Stimulated activated naive CD8-positive, alpha-beta T cell treated with anti-CD3 and anti-CD28 coated beads, Interleukin-15, Interleukin-2, amounts not matched to agents 100 U/mL and 50 U/mL, for 24 hours (primary cell): Measurements from ENCODE around the gene PTH1R.
"Not testable (repeated sequence)": the region's sequence is repeated elsewhere in the genome, so short reads cannot be mapped to it uniquely, and the experiment has no call there.

Source experiments
- ATAC-seq: fragments of 150-1000 bp; cut with Tn5 transposase; one replicate; pipeline ENCODE4 v1.10.0; 2021
- DNase-seq: peaks from one replicate; pipeline ENCODE4 v3.0.0; 2021

Gene PTH1R

DNA sequence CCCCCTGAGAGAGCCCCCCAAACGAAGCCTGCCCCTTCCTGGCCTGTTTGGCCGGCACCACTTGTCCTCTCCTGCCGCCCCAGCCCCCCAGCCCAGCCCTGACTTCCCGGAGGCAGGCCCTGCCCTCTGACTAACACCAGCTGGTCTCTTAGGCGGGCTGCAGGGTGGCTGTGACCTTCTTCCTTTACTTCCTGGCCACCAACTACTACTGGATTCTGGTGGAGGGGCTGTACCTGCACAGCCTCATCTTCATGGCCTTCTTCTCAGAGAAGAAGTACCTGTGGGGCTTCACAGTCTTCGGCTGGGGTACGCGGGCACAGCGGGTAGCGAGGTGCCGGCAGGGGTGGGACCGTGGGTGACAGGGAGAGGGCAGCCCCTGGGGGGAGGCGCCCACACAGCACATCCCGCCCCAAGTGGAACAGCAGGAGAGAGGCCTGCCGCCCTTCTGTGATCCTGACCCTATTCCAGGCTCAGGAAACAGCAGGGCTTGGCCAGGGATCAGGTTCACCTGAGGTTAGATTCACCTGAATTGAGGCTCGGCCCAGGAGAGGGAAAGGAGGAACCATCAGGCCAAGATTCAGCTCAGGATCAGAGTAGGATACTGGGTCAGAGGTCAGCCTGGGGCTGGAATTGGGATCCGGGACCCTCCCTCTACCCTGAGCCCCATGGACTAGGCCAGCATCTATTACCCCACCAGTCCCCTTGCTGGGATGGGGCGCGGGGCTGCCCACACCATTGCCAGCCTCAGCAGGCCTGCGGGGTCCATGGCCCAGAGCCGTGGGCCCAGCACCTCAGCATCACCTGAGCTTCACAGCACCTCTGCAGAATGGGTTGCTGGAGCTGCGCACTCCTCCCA lies 21.9 kb downstream of the PTH1R start:
- no peak for ATAC-seq

DNA sequence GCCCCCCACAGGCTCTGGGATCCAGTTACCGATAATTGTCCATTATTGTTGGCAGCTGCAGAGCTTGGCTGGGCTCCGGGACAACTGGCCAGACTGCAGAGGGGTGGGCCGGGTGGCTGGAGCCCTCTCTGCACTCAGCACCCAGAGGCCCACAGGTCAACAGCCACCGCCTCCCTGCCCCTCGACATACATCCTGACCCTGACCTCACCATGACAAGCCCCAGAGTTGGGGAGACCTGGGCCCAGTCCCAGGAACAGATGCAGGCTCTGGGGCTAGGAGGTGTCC lies 22.4 kb downstream of the PTH1R start:
- no peak for ATAC-seq

More for the DNA sequence above, 21.9 kb downstream of the PTH1R start:
- no peak for DNase-seq

DNA sequence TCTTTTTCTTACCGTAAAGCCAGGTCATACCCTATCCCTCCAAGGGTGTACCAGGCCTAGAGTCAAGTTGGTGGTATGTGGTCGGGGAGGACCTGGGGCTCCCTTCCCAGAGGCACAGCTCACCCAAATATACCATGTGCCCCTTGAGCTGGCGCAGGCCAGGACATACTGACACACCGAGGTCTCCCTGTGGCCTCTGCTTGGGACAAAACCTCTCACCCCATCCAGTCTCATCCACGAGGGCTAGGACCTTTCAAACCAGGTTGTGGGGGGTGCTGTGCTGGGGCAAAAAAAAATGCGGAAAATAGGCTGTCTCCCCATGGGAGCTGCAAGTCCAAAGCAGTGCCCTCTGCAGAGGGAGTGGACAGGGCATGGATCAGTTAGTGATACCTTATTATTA lies 22.8 kb downstream of the PTH1R start:
- no peak for ATAC-seq

More for the DNA sequence above, 22.4 kb downstream of the PTH1R start:
- no peak for DNase-seq

DNA sequence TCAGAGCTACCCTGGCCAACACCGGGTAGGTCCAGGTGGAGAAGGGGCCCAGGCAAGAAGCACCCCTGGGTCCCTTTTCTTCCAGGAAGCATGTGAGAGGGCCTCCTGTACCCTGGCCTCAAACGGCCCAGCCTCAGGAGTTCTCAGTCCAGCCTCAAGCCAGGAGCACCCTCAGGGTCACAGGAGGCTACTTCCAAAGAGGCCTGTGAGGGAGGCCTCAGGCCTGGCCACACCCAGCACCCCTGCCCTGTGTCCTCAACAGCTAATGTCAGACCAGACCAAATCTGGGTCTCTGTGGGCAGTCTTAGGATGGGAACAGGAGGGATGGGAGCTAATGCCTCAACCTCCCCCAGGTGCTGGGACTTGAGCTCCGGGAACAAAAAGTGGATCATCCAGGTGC lies 23.5 kb downstream of the PTH1R start:
- ATAC-seq (no peak), DNase-seq (no peak)

More for the DNA sequence above, 22.8 kb downstream of the PTH1R start:
- no peak for DNase-seq

DNA sequence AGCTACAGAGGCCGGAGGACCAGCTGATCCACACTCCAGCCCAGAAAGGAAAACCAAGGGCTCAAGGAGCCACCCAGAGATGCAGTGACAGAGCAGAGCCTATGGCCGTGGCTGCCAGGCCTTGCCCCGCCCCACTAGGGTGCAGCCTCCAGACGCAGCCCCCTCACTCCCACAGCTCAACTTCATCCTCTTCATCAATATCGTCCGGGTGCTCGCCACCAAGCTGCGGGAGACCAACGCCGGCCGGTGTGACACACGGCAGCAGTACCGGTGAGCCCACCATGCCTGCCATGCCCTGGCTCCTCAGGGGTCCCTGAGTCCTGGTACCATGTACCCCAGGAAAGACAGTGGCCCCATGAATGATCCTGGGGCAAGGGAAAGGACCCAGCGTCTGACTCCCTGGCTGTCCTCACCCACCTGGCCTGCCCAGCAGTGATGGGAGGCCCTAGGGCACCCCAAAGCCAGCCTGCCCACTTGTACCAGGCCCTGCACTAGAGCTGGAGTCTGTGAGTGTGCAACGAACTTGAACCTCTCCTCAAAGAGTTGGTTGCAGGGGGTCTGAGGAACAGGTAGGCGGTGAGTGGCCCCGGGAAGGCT lies 24.2 kb downstream of the PTH1R start:
- ATAC-seq: no peak
- no peak for DNase-seq

DNA sequence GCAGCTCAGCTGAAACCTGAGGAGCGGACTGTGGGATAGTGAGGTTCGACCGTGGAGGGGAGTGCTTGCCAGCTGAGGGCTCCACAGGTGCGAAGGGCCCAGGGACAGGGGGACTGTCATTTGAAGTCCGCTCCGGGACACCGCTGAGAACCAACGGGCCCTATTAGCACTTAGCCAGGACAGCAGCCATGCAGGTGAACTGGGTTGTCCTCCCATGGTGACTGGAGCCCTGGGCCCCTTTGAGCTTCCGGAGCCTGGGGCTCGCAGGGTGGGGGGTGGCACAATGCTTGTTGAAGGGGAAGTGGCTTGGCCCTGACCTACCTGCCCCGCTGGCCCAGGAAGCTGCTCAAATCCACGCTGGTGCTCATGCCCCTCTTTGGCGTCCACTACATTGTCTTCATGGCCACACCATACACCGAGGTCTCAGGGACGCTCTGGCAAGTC lies 24.7 kb downstream of the PTH1R start:
- DNase-seq (no peak), ATAC-seq (no peak)

DNA sequence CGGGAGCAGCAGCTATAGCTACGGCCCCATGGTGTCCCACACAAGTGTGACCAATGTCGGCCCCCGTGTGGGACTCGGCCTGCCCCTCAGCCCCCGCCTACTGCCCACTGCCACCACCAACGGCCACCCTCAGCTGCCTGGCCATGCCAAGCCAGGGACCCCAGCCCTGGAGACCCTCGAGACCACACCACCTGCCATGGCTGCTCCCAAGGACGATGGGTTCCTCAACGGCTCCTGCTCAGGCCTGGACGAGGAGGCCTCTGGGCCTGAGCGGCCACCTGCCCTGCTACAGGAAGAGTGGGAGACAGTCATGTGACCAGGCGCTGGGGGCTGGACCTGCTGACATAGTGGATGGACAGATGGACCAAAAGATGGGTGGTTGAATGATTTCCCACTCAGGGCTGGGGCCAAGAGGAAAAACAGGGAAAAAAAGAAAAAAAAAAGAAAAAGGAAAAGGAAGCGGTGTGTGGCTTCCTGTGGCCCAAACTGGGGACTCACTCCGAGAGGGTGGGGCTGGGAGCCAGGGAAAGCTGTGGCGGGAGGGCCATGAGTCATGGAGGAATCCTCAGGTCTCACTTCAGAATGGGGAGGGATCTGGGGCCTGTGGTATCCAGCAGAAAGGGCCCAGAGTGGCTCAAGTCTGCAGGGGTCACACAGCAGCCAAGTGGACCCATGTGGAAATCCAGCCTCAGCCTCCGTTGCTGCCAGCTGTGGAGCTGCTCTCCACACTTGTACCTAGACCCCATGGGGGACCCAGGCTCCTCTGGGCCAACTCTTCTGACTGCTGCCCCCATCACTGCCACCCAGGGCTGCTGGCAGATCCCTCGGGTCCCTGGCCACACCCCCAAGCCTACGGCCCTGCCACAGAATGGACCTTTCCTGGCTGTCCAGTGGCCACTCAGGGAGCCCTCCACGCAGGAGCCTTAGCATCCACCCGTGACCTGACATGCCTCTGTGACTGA lies 26.1 kb downstream of the PTH1R start:
- ATAC-seq: no peak
- no peak for DNase-seq

DNA sequence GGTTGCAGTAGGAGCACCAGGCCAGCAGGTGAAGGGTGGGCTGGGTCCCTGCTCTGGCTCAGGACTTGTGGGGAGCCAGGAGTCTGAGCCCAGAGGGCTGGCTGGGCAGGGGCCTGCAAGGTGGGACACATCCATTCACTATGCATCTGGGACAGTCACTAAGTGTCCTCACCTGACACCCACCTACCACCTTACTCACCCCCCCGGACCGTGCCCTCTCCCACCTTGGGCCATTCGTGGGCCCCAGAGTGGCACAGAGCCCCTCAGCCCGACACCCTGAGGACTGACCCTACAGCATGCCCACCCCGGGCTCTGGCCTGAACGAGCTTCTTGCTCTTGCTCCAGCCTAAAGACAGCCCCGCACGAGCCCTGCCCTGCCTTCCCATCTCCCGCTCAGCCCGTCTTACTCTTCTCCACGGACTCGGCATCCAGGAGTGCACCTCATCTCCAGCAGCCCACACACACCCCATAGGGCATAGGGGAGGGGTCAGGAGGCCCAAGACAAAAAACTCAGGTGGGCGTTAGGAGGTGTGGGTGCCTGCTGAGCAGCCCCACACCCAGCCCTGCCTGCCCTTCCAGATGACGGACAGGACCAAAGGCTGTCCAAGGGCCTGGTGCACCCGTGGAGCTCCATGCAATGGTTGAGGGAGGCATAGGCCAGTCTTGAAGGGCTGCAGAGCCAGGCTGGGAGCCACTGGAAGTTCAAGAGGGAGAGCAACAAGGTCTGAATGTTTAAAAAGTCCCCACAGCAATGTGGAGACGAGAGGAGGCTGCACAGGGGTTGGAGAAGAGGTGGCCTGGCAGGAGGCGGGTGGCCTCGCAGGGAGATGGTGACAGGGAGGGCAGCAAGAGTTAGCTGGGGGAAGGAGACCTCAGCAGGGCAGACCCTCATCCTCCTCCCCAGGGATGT lies 27.0 kb downstream of the PTH1R start:
- no peak for ATAC-seq

DNA sequence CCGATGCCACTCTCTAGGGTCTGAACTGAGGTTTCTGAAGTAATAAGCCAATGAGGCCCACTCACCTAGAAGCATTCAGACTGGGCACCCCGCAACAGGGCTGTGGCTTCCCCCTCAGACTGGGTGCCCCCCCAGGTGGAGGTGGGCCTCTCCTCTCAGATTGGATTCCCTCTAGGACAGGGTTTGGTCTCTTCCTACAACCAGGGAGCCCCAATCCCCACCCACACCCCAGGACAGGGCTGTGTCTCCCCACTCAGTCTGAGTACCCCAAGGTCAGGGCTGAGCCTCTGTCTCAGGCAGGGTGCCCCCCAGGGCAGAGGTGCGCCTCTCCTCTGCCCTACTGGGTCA lies 27.7 kb downstream of the PTH1R start:
- DNase-seq: no peak
- ATAC-seq: no peak

More for the DNA sequence above, 27.0 kb downstream of the PTH1R start:
- no peak for DNase-seq

DNA sequence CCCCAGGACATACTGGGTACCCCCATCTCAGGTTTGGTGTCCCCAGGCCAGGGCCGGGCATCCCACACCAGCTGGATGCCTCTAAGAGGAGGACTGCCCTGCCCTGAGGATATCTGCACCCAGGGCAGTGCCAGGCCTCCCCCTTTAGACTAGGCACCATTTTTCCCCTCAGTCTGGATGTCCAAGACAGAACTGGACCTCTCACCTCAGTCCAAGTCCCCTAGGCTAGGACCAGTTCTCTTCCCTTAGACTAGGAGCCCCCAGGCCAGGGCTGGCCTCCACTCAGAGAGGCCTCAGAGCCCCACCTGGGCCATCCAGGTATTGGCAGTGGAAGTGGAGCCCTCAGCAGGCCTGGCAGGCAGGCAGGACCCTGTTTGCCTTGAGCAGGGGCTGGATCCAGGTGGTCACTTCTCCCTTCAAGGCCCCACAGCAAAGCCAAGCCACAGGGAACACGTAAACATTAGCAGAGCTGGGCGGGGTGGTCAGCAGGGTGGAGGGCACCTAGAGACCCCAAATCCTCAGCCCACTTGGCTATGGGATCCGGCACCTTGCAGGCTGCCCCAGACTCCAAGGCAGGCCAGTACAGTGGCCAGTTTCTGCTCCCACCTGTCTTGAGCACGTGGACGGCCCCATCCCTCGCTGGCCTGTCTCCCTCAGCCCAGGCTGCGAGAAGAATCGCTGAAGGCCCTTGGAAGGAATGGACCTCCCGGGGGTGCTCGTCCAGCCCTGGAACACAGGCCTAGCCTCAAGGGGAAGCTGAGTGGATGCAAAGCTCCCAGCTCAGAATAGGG lies 28.3 kb downstream of the PTH1R start:
- ATAC-seq (no peak), DNase-seq (no peak)

DNA sequence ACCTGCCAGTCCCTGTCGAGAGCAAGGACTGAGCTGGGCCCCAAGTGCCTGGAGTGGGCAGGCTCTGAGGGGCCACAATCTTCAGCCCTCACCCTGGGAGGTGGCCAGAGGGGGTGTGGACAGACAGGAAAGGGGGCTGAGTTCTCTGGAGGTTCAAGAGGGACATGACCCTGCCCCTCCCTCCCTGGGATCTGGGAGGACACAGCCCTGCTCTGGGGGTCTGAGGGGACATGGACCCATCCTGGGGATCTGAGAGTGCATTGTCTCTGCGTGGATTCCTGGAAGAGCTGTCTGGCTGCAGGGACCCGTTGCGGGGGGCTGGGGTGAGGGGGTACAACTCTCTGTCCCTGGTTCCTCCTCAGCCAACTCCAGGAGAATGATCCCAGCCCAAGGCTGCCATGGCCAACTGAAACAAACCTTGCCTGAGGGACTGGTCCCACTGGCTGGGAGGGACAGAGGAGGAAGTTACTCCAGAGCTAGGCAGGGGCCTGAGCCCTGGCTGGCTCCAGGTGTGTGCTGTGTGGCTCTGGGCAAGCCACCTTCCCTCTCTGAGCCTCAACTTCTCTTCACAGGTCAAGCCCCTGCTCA lies 29.0 kb downstream of the PTH1R start:
- ATAC-seq (no peak), DNase-seq (no peak)

DNA sequence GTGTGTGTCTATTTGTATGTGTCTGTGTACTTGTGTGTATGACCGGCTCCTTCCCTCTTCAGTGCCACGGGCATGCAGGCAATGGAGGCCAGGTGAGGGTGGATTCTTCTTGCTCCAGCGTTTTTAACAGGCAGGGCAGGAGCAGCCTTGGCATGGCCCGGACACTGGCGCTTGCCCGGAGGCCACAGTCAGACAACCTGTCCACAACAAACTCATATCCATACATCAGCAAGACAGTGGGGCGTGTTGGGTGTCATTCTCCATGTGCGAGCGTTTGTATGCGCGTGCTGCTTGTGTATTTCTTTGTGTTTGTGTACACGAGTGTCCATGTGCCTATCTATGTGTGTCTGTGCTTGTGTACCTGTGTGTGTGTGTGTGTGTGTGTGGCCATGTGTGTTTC lies 29.8 kb downstream of the PTH1R start:
- DNase-seq (no peak), ATAC-seq (no peak)

DNA sequence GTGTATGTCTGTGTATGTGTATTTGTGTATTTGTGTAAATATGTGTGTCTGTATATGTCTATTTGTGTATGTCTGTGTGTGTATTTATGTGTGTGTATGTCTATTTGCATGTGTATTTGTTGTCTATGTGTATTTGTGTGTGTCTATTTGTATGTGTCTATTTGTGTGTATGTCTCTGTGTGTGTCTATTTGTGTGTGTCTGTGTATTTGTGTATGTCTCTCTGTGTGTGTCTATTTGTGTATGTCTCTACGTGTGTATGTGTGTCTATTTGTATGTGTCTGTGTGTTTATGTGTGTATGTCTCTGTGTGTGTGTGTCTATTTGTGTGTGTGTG lies 30.4 kb downstream of the PTH1R start:
- no peak for DNase-seq
- no peak for ATAC-seq

DNA sequence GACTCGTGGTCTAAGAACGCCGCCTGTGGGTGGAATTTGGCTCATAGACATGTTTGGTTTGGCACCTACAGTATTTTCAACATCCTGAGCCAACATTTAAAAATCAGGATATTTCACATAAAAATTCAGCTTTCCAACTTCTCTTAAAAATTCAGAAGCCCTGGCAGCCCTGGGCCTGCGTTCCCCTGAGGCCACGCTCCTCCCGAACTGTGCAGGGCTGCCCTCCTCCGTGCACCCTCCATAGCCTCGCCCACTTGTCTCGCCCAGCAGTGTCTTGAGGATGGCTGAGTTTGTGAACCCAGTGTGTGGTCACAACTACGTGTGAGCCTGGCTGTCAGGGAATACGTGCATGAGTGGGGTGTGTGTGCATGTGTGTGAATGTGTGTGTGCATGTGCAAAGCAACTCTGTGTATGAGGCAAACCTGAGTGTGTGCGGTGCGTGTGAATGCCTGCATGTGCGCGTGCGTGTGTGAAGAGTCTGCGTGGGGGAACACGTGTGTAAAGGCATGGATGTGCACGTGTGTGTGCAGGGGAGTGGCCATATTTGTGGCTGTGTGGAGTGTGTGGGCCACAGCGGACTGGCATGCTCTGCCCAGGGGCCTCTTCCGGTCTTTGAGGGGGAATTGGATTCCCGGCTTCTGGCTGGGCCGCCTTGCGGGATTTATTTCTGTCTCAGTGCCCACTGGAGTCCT lies 30.9 kb downstream of the PTH1R start:
- no peak for DNase-seq
- no peak for ATAC-seq

DNA sequence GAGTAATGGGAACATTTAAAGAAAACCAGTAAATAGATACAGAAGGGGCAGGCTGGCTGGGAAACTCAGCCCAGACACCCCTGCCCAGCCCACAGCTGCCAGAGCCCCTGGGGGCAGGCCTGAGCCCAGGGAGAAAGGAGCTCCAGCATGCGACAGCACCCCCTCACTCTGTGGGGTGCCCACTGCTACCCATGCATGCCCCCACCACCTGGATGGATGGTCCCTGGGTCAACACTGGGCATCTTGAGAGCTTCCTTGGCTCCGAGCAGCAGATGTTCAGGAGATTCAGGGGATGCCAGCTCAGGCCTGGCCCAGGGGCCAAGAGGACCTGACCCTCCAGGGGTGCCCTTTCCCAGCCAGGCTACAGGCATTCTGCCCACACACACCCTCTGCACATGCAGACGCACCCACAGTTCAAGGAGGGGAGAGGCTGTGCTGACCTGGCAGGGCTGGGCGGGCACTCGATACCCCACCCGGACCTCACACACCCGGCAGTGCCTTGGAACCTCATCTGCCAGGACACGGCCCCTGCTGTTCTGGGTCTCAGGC lies 31.5 kb downstream of the PTH1R start:
- ATAC-seq (no peak), DNase-seq (no peak)

DNA sequence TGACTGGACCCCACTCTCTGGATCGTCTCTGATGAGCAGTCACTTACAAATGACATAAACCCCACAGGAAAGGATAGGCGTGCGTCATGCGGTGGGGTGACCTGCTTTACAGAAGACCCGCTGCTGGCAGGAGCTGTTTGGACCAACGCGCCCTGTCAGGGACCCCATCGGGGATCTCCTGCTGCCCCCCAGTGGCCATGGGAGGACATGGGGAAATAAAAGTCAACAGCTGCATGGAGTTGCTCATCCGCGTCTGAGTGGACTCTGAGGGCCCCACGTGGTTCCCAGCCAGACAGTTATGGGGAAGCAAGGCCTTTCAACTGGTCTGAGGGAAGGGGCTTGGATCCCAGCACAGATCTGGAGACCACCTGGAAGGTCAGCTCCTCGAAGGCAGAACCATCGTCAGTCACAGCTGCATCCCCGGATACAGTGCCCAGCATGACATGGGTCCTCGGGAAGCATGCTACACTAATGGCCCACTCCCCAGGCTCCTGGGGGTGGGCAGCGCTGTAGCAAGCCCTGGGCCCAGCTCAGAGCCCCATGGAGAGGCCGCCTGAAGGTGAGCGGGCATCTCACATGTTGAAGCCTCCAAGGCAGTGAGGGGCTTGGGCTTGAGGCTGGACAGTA lies 32.1 kb downstream of the PTH1R start:
- peak; percentile 81 for ATAC-seq

DNA sequence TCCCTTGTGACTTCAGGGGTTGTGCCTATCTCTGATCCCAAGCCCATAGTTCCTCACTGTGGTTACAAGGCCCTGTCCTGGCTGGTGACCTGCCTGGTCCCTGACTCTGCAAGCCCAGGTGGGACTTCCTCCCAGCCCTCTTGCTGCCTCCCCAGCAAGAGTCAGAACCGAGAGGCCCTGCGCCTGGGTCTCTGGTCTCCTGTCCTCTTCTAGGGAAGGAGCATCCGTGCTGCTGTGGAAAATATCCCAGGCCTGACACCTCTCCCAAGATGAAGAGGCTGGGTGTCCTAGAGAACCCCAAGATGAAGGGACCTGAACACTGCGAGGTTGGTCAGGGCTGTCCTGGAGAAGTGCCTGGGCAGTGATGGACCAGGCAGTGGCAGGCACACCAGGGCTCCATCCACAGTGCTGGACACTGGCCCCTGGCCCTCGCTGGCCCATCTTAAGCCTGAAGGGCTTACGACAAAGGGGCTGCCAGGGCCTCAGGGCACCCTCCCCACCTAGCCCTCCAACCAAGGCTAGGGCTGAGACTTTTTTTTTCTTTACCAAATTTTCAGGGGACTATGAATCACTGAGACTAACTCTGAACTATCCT lies 32.7 kb downstream of the PTH1R start:
- no peak for DNase-seq
- no peak for ATAC-seq

More for the DNA sequence above, 32.1 kb downstream of the PTH1R start:
- DNase-seq: peak; percentile 89

DNA sequence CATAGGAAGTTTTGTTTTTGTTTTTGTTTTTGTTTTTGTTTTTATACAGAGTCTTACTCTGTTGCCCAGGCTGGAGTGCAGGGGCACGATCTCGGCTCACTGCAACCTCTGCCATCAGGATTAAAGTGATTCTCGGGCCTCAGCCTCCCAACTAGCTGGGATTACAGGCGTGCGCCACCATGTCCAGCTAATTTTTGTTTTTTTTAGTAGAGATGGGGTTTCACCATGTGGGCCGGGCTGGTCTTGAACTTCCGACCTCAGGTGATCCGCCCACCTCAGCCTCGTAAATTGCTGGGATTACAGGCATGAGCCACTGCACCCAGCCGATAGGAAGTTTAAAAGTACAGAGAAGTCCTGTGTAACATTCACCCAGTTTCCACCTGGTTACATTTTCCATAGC lies 33.4 kb downstream of the PTH1R start:
- ATAC-seq, DNase-seq: not testable (repeated sequence)

DNA sequence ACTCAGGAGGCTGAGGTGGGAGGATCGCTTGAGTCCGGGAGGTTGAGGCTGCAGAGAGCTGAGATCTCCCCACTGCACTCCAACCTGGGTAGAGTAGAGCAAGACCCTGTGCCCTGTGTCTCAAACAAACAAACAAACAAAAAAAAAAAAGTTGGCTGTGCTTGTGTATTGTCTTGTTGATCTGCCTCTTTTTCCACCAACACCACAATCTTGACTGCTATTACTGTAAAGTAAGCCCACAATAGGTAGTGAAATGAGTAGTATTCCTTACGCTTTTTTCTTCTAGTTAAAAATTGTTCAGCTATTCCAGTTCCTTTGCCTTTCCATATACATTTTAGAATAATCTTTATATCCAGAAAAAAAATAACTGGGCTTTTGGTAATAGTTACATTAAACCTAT lies 35.5 kb downstream of the PTH1R start:
- ATAC-seq (no peak), DNase-seq (no peak)
